Activated T-helper 1 cell treated with anti-CD3 and anti-CD28 coated beads, Interleukin-2, amount 50 U/mL, for 16 hours (primary cell): ENCODE results near the gene C2orf68.
"Not testable (repeated sequence)": the region's sequence is repeated elsewhere in the genome, so short reads cannot be mapped to it uniquely, and the experiment has no call there.

Experiments
- DNase-seq, 2 donors: peaks; one replicate each; pipeline ENCODE4 v3.0.0-alpha.2; 2020; ENCODE audit warnings: low read depth in 1 of 2, low spot score in 1 of 2

C2orf68 gene

GRCh38 chr2:85611705-85612587 lies at the start of gene C2orf68:
C2orf68 (minus strand) TSS chr2:85612066; CDS start chr2:85611984, 82 bp downstream.
- DNase-seq: peak; percentile 68 to 80

GRCh38 chr2:85661139-85661858 lies 49.4 kb upstream of the C2orf68 start:
- no peak for DNase-seq

GRCh38 chr2:85660725-85661124 lies 48.9 kb upstream of the C2orf68 start:
- DNase-seq: no peak

GRCh38 chr2:85660301-85660700 lies 48.4 kb upstream of the C2orf68 start:
- DNase-seq: not testable (repeated sequence)

GRCh38 chr2:85659324-85659981 lies 47.6 kb upstream of the C2orf68 start:
- no peak for DNase-seq

- DNase-seq: not testable (repeated sequence)
Measured at GRCh38 chr2:85657399-85657798, 45.5 kb upstream of the C2orf68 start.

- no peak for DNase-seq
Measured at GRCh38 chr2:85656468-85656867, 44.6 kb upstream of the C2orf68 start.

- no peak for DNase-seq
Measured at GRCh38 chr2:85655961-85656417, 44.1 kb upstream of the C2orf68 start.

GRCh38 chr2:85653996-85654395 lies 42.1 kb upstream of the C2orf68 start:
- DNase-seq: no peak

GRCh38 chr2:85652056-85652455 lies 40.2 kb upstream of the C2orf68 start:
- DNase-seq: no peak

- no peak for DNase-seq
Measured at GRCh38 chr2:85651097-85651496, 39.2 kb upstream of the C2orf68 start.

GRCh38 chr2:85650456-85650855 lies 38.6 kb upstream of the C2orf68 start:
- no peak for DNase-seq

GRCh38 chr2:85649201-85650190 lies 37.6 kb upstream of the C2orf68 start:
- no peak for DNase-seq

- no peak for DNase-seq
Measured at GRCh38 chr2:85648619-85649018, 36.8 kb upstream of the C2orf68 start.

GRCh38 chr2:85647823-85648526 lies 36.1 kb upstream of the C2orf68 start:
- no peak for DNase-seq

- no peak for DNase-seq
Measured at GRCh38 chr2:85646166-85646565, 34.3 kb upstream of the C2orf68 start.

- DNase-seq: no peak
Measured at GRCh38 chr2:85644909-85645308, 33.0 kb upstream of the C2orf68 start.

- DNase-seq: no peak
Measured at GRCh38 chr2:85642725-85643124, 30.9 kb upstream of the C2orf68 start.

- DNase-seq: no peak
Measured at GRCh38 chr2:85635636-85636035, 23.8 kb upstream of the C2orf68 start.

- no peak for DNase-seq
Measured at GRCh38 chr2:85635011-85635410, 23.1 kb upstream of the C2orf68 start.
